K562 (cell line): ENCODE measurements around the gene TMX1. TPM values are rescaled to one million over a fixed set of nuclear protein-coding genes. Genes with fewer than 3 reads are reported as not detected.

ENCODE experiments used
- ATAC-seq: fragments of 200-7000 bp; cut with Tn5 transposase; 3 replicates; pipeline ENCODE4 v1.9.1; 2020; ENCODE audit warnings: moderate library complexity
- BruUV-seq: library from RNA; stranded (reverse); fragments of 400-500 nt; replicated peaks from 2 replicates; lab custom pipeline; 2021; lab: Mats Ljungman, UMichigan
- CTCF ChIA-PET: fragments of 300-600 bp; formaldehyde crosslinking; extraction: SDS; loops from one replicate; lab custom pipeline; 2021; ENCODE audit warnings: low intra/inter-chr PET ratio; lab: Yijun Ruan, JAX
- POLR2A ChIA-PET: fragments of 300-600, 350-650 bp; sonication (Branson Sonifier 250); formaldehyde crosslinking; extraction: SDS; loops from one replicate; lab custom pipeline; 2021; ENCODE audit warnings: antibody characterized with exemption, inconsistent platforms; lab: Yijun Ruan, JAX
- DNase-seq, 4 experiments: peaks; one replicate each; pipeline versions ENCODE4 v3.0.0 to v3.0.0-alpha.2; 2011 to 2018; ENCODE audit warnings: low spot score in 3 of 4, mixed read lengths in 3 of 4; ENCODE audit errors: extremely low read depth in 1 of 4
- FAIRE-seq: peaks from 2 replicates; lab custom pipeline; 2011; peaks lifted over from hg19 to GRCh38; lab: Jason Lieb, UNC
- H2AFZ ChIP-seq: 2 replicates; pipeline ENCODE4 v1.6.0; 2011; ENCODE audit warnings: low read depth, low read length, control low read depth, inconsistent platforms
- H3K27ac ChIP-seq: fragments of 200-600 bp; 3 replicates; pipeline ENCODE4 v1.8.0; 2011; ENCODE audit warnings: low read depth, mild to moderate bottlenecking, control low read depth, inconsistent platforms, low read length, moderate library complexity, mixed read lengths; ENCODE audit errors: extremely low read depth
- H3K27me3 ChIP-seq, 2 experiments: fragments of 300-600 bp in 1 of 2; 2 replicates in 1 of 2; 3 replicates in 1 of 2; pipeline versions ENCODE4 v1.6.0 to v1.8.0; 2011; ENCODE audit warnings: inconsistent platforms in 2 of 2, low read length in 2 of 2, mild to moderate bottlenecking in 1 of 2, mixed read lengths in 1 of 2, moderate library complexity in 1 of 2; ENCODE audit not compliant: control insufficient read depth in 2 of 2, insufficient read depth in 2 of 2
- H3K36me3 ChIP-seq: fragments of 300-600 bp; 3 replicates; pipeline ENCODE4 v1.8.0; 2011; ENCODE audit warnings: mild to moderate bottlenecking, low read length, inconsistent platforms; ENCODE audit not compliant: control insufficient read depth, insufficient read depth
- H3K4me1 ChIP-seq, 2 experiments: fragments of 200-600 bp in 1 of 2; replicated peaks in 1 of 2; 2 replicates in 1 of 2; 3 replicates in 1 of 2; pipeline versions ENCODE4 v1.5.1 to v1.8.0; 2011; ENCODE audit warnings: inconsistent platforms in 2 of 2, low read length in 2 of 2, mild to moderate bottlenecking in 1 of 2, mixed read lengths in 1 of 2, moderate library complexity in 1 of 2; ENCODE audit not compliant: control insufficient read depth in 2 of 2, insufficient read depth in 2 of 2
- H3K4me2 ChIP-seq: 2 replicates; pipeline ENCODE4 v1.6.1; 2011; ENCODE audit warnings: low read length, control low read depth, inconsistent platforms, mixed read lengths; ENCODE audit not compliant: insufficient read depth
- H3K4me3 ChIP-seq: fragments of 200-600 bp; sonication (generic), shearing (Covaris generic); 2 replicates; pipeline ENCODE4 v1.5.1; 2016; ENCODE audit warnings: control low read depth, inconsistent platforms
- H3K79me2 ChIP-seq: fragments of 200-600 bp; 3 replicates; pipeline ENCODE4 v1.8.0; 2011; ENCODE audit warnings: low read length, inconsistent platforms; ENCODE audit not compliant: control insufficient read depth, insufficient read depth
- H3K9ac ChIP-seq, 2 experiments: 2 replicates each; pipeline versions ENCODE4 v1.6.0 to v1.6.1; 2011; ENCODE audit warnings: low read depth in 2 of 2, low read length in 2 of 2, control low read depth in 1 of 2, inconsistent platforms in 1 of 2, mild to moderate bottlenecking in 1 of 2, mixed read lengths in 1 of 2; ENCODE audit not compliant: insufficient read depth in 1 of 2
- H3K9me1 ChIP-seq: one replicate; pipeline ENCODE4 v1.6.0; 2011; ENCODE audit warnings: inconsistent platforms, mild to moderate bottlenecking, low read length, moderate library complexity; ENCODE audit not compliant: control insufficient read depth, insufficient read depth
- H3K9me3 ChIP-seq: replicated peaks from 2 replicates; pipeline ENCODE4 v1.5.1; 2011; ENCODE audit warnings: low read depth, low read length, inconsistent platforms; ENCODE audit not compliant: control insufficient read depth, insufficient read depth
- H4K20me1 ChIP-seq: replicated peaks from 2 replicates; pipeline ENCODE4 v1.6.1; 2011; ENCODE audit warnings: low read length, inconsistent platforms, mixed read lengths; ENCODE audit not compliant: control insufficient read depth, insufficient read depth
- ELF1 ChIP-seq: fragments of 200-800 bp; sonication (Bioruptor generic); IDR thresholded peaks from 2 replicates; pipeline ENCODE4 v1.6.1; 2016; ENCODE audit warnings: missing genetic modification characterization, missing compliant biosample characterization
- ZNF347 ChIP-seq: fragments of 450-650 bp; formaldehyde crosslinking; IDR thresholded peaks from 2 replicates; pipeline ENCODE4 v1.4.0; 2020; ENCODE audit warnings: low read depth, mild to moderate bottlenecking, moderate library complexity
- WGBS: fragments of 100-300 bp; shearing (Covaris generic); methylation state at CpG from one replicate; pipeline ENCODE4 v1.1.6; 2016; ENCODE audit warnings: low coverage, mixed read lengths; ENCODE audit not compliant: insufficient coverage; ENCODE audit errors: missing lambda C conversion rate; 5-methylcytosine and 5-hydroxymethylcytosine counted together
- in situ Hi-C: fragments of 300-500 bp; cut with MboI; formaldehyde crosslinking; loops from 4 replicates; pipeline ENCODE4 v1.15.0; 2018; ENCODE audit warnings: inconsistent platforms, mixed read lengths
- intact Hi-C: fragments of 100-400 bp; cut with micrococcal nuclease; formaldehyde crosslinking; loops from 2 replicates; pipeline ENCODE4 v1.14.2; 2022
- polyA plus RNA-seq, 8 experiments: library from polyadenylated mRNA; depleted of rRNA in 4 of 8; stranded (reverse) in 5 of 8; unstranded in 3 of 8; fragments of >200 nt; fragmentation: Nextera tagmentation in 2 of 8; fragmentation: Illumina TruSeq in 1 of 8; extraction: Ambion mirVana in 2 of 8; extraction: Trizol in 1 of 8; gene quantifications; 2 replicates each; pipeline versions ENCODE4 v1.2.1 to v1.2.3, GENCODE V29; 2011 to 2014; ENCODE audit warnings: inconsistent platforms in 1 of 8, missing spikeins in 1 of 8
- total RNA-seq, 7 experiments: library from RNA; depleted of rRNA in 6 of 7; stranded (reverse); fragments of >200 nt in 6 of 7; fragmentation: Illumina TruSeq in 2 of 7; extraction: Trizol in 2 of 7; gene quantifications; 2 replicates each; pipeline versions ENCODE4 v1.2.1 to v1.2.3, GENCODE V29; 2011 to 2021; ENCODE audit warnings: low replicate concordance in 1 of 7
- TF ChIP-seq, protein P1 (sequence below): fragments of 250-450 bp; sonication (Bioruptor Pico); IDR thresholded peaks from 2 replicates; pipeline ENCODE4 v1.5.0; 2020; ENCODE audit warnings: mild to moderate bottlenecking

The TMX1 gene
- total and polyA plus RNA-seq, 9 of the 15 experiments (the other 6 are each of a cell fraction or from before 2014, with no cell fraction given), result 19.5 to 101 (median 34.7) TPM

GRCh38 chr14:51216602-51217001 is 23.4 kb upstream of the TMX1 start:
- Histone ChIP-seq H3K36me3 (no peaks in the 10 kb centered on the region), H4K20me1 (no peaks in the 10 kb centered on the region), H3K4me3 (no peak overlapping the region), H3K4me1 (no peaks in the 10 kb centered on the region), H3K79me2 (no peaks in the 10 kb centered on the region), H3K9me1 (no peaks in the 10 kb centered on the region), H3K9me3 (no peaks in the 10 kb centered on the region; the same call in 1 of the 2 replicates), H3K27me3 (no peaks in the 10 kb centered on the region), H3K4me2 (no peak overlapping the region), H3K27ac (no peak overlapping the region), H3K9ac (no peak overlapping the region), H2AFZ (no peak overlapping the region)
- ChIA-PET CTCF (no interaction called here), POLR2A (no interaction called here)
- BruUV-seq, result no TSS peak
- intact Hi-C loops (loop anchor here (10.0 kb wide), 1 partner anchor 62 kb away; no protein-coding TSS in a partner anchor), in situ Hi-C loops (no loop called here)
- FAIRE-seq, result no peak
- WGBS, result 11% methylated on average over 1 of the region's 1 CpG
- ATAC-seq, result no peak
- no peak for DNase-seq
- TF ChIP-seq ZNF347 (CRISPR knock-in tag) (no peak), ELF1 (tag) (no peak)
- TF ChIP-seq, protein P1, sequence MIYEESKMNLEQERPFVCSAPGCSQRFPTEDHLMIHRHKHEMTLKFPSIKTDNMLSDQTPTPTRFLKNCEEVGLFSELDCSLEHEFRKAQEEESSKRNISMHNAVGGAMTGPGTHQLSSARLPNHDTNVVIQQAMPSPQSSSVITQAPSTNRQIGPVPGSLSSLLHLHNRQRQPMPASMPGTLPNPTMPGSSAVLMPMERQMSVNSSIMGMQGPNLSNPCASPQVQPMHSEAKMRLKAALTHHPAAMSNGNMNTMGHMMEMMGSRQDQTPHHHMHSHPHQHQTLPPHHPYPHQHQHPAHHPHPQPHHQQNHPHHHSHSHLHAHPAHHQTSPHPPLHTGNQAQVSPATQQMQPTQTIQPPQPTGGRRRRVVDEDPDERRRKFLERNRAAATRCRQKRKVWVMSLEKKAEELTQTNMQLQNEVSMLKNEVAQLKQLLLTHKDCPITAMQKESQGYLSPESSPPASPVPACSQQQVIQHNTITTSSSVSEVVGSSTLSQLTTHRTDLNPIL (CRISPR knock-in tag), result no peak
